HG03045 (cell line): ENCODE results near the gene TMEM269.
"Not testable (repeated sequence)": the region's sequence is repeated elsewhere in the genome, so short reads cannot be mapped to it uniquely, and the experiment has no call there.

ENCODE experiments used
- ATAC-seq: cut with Tn5 transposase; IDR thresholded peaks from one replicate; pipeline ENCODE4 v1.9.1; 2021; ENCODE audit warnings: mild to moderate bottlenecking, moderate library complexity; ENCODE audit not compliant: unreplicated experiment

The TMEM269 gene

GRCh38 chr1:42773420-42773819 lies 11.4 kb upstream of the TMEM269 start:
- ATAC-seq: no peak

- ATAC-seq: no peak
Measured at GRCh38 chr1:42774928-42775526, 9.8 kb upstream of the TMEM269 start.

GRCh38 chr1:42776502-42776901 lies 8.3 kb upstream of the TMEM269 start:
- no peak for ATAC-seq

GRCh38 chr1:42777852-42778251 lies 6.9 kb upstream of the TMEM269 start:
- no peak for ATAC-seq

GRCh38 chr1:42779725-42780124 lies 5.1 kb upstream of the TMEM269 start:
- ATAC-seq: no peak

- no peak for ATAC-seq
Measured at GRCh38 chr1:42780176-42780575, 4.6 kb upstream of the TMEM269 start.

- ATAC-seq: no peak
Measured at GRCh38 chr1:42783092-42783491, 1.7 kb upstream of the TMEM269 start.

- ATAC-seq: no peak
Measured at GRCh38 chr1:42784547-42784945, 245 bp upstream of the TMEM269 start.

GRCh38 chr1:42786097-42786496 lies 1.3 kb downstream of the TMEM269 start:
- ATAC-seq: no peak

- no peak for ATAC-seq
Measured at GRCh38 chr1:42788021-42788420, 3.2 kb downstream of the TMEM269 start.

- ATAC-seq: no peak
Measured at GRCh38 chr1:42793824-42794223, 9.0 kb downstream of the TMEM269 start.

- ATAC-seq: no peak
Measured at GRCh38 chr1:42797414-42797813, 12.6 kb downstream of the TMEM269 start.

GRCh38 chr1:42797979-42798378 lies 13.2 kb downstream of the TMEM269 start:
- no peak for ATAC-seq

- ATAC-seq: no peak
Measured at GRCh38 chr1:42801832-42802473, 17.2 kb downstream of the TMEM269 start.

- no peak for ATAC-seq
Measured at GRCh38 chr1:42806171-42806570, 21.4 kb downstream of the TMEM269 start.

GRCh38 chr1:42806593-42806992 lies 21.8 kb downstream of the TMEM269 start:
- ATAC-seq: no peak

GRCh38 chr1:42807056-42807668 lies 22.4 kb downstream of the TMEM269 start:
- no peak for ATAC-seq

GRCh38 chr1:42814815-42815214 lies 30.0 kb downstream of the TMEM269 start:
- not testable (repeated sequence) for ATAC-seq

GRCh38 chr1:42815941-42816584 lies 31.3 kb downstream of the TMEM269 start:
- peak; percentile 4 for ATAC-seq

- peak; percentile 84 for ATAC-seq
Measured at GRCh38 chr1:42816585-42817439, 32.0 kb downstream of the TMEM269 start, which contains the start of the genes ERMAP and SVBP. ERMAP (plus strand) TSS chr1:42817122; CDS start chr1:42830449, 13,327 bp downstream. SVBP (minus strand) TSS chr1:42817397; CDS start chr1:42816544, 853 bp downstream.

- no peak for ATAC-seq
Measured at GRCh38 chr1:42817440-42817767, 32.6 kb downstream of the TMEM269 start.
